Muscle of leg (tissue), 11 donors: ENCODE measurements around the gene CHSY3. TPM values are rescaled to one million over a fixed set of nuclear protein-coding genes. Genes with fewer than 3 reads are reported as not detected.

ENCODE experiments used
- DNase-seq: peaks from one replicate; pipeline ENCODE4 v3.0.0; 2013
- H3K27ac ChIP-seq: one replicate; pipeline ENCODE4 v1.5.1; 2013; ENCODE audit warnings: mild to moderate bottlenecking, low read length, control low read depth
- H3K27me3 ChIP-seq: one replicate; pipeline ENCODE4 v1.6.1; 2013; ENCODE audit warnings: low read length; ENCODE audit not compliant: control insufficient read depth, insufficient read depth
- H3K36me3 ChIP-seq: one replicate; pipeline ENCODE4 v1.6.1; 2013; ENCODE audit warnings: low read length; ENCODE audit not compliant: control insufficient read depth, insufficient read depth
- H3K4me1 ChIP-seq: one replicate; pipeline ENCODE4 v1.6.1; 2013; ENCODE audit warnings: low read length; ENCODE audit not compliant: control insufficient read depth, insufficient read depth
- H3K4me3 ChIP-seq: one replicate; pipeline ENCODE4 v1.5.1; 2013; ENCODE audit warnings: low read length, control low read depth
- H3K9me3 ChIP-seq: replicated peaks from 2 replicates; pipeline ENCODE4 v1.6.1; 2013; ENCODE audit warnings: low read depth, low read length; ENCODE audit not compliant: control insufficient read depth
- WGBS: methylation state at CpG from one replicate; pipeline ENCODE4 v1.1.5; 2013; ENCODE audit warnings: missing lambda C conversion rate; ENCODE audit not compliant: insufficient coverage; 5-methylcytosine and 5-hydroxymethylcytosine counted together
- polyA plus RNA-seq, 8 donors: library from polyadenylated mRNA; unstranded; fragments of 120-200 nt; gene quantifications; one replicate each; pipeline versions ENCODE4 v1.2.1 to v1.2.3, GENCODE V29; 2013; ENCODE audit warnings: inconsistent platforms in 1 of 8, low replicate concordance in 1 of 8; ENCODE audit not compliant: insufficient read length in 8 of 8, insufficient read depth in 1 of 8
- total RNA-seq: library from RNA; stranded (reverse); fragments of 120-200 nt; gene quantifications from one replicate; pipeline ENCODE4 v1.2.4, GENCODE V29; 2013

CHSY3 gene
- total and polyA plus RNA-seq, 9 donors: 4.5 to 9.3 (median 6.3) TPM

DNA sequence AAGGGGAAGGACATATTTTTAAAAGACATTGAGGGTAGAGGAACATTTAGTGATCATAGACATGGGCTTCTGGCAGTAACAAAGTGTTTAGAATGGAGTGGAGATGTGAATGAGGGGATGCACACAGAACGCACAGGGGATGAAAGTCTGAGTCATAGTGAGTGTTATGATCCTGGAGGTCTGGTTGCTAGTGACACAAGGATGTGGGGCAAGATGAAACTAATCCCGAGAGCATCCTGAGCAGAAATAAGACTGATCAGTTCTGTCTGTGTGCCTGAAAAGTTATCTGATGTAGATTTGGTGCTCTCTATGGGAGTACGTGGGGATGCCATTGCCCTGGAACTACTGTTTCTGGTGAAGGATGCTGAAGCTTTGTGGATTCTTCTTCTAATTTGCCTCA is 141.1 kb downstream of the CHSY3 start:
- DNase-seq: no peak
- WGBS: 88% methylated on average over 2 of the region's 3 CpGs
- no peak overlapping the region for H3K4me3 ChIP-seq
- H3K4me1 ChIP-seq: no peaks in the 10 kb centered on the region
- no peaks in the 10 kb centered on the region for H3K9me3 ChIP-seq
- H3K27me3 ChIP-seq: no peaks in the 10 kb centered on the region
- no peaks in the 10 kb centered on the region for H3K36me3 ChIP-seq
- no peak overlapping the region for H3K27ac ChIP-seq

DNA sequence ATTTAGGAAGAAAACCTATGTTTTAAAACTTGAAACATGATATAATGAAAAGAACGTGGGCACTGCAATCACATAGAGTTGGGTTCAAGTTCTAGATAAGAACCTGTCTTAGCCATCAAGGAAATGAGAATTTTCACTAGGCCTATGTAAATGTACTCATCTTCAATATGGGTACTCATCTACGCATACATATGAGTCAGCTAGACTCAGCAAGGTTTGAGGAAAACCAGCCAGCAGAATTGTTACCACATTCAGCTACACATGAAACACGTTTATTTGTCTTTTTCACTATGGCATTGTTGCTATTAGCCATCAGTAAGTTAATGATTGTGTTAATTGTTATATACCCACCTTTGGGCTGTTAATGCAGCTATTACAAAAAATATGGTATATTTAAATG is 146.3 kb downstream of the CHSY3 start:
- H3K27me3 ChIP-seq: no peaks in the 10 kb centered on the region
- no peaks in the 10 kb centered on the region for H3K4me1 ChIP-seq
- no peaks in the 10 kb centered on the region for H3K9me3 ChIP-seq
- no peak overlapping the region for H3K4me3 ChIP-seq
- 80% methylated on average over 1 of the region's 3 CpGs for WGBS
- H3K27ac ChIP-seq: no peak overlapping the region
- DNase-seq: no peak
- no peaks in the 10 kb centered on the region for H3K36me3 ChIP-seq

- WGBS: no CpG with 5 or more reads among the region's 1 CpG
- Histone ChIP-seq H3K27me3 (no peaks in the 10 kb centered on the region), H3K27ac (no peak overlapping the region), H3K4me1 (no peaks in the 10 kb centered on the region), H3K36me3 (no peaks in the 10 kb centered on the region), H3K9me3 (no peaks in the 10 kb centered on the region), H3K4me3 (no peak overlapping the region)
- no peak for DNase-seq
Measured at GRCh38 chr5:130052752-130053151, 148.5 kb downstream of the CHSY3 start.

GRCh38 chr5:130055572-130055971 is 151.3 kb downstream of the CHSY3 start:
- H3K27me3 ChIP-seq: no peaks in the 10 kb centered on the region
- WGBS: 38% methylated on average over 3 of the region's 4 CpGs
- no peak overlapping the region for H3K4me3 ChIP-seq
- DNase-seq: peak; percentile 14
- H3K4me1 ChIP-seq: no peaks in the 10 kb centered on the region
- no peaks in the 10 kb centered on the region for H3K36me3 ChIP-seq
- no peaks in the 10 kb centered on the region for H3K9me3 ChIP-seq
- H3K27ac ChIP-seq: no peak overlapping the region

DNA sequence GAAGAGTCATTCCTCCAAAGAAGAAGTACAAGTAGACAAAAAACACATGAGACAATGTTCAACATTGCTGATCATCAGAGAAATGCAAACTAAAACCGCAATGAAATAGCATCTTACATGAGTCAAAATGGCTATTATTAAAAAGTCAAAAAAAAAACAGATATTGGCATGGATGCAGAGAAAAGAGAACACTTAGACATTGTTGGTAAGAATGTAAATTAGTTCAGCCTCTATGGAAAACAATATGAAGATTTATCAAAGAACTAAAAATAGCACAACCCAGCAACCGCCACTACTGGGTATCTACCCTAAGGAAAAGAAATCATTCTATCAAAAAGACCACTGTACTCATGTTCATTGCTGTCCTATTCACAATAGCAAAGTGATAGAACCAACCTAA is 157.5 kb downstream of the CHSY3 start:
- H3K27me3 ChIP-seq: no peaks in the 10 kb centered on the region
- H3K36me3 ChIP-seq: no peaks in the 10 kb centered on the region
- DNase-seq: no peak
- H3K27ac ChIP-seq: no peak overlapping the region
- H3K9me3 ChIP-seq: no peaks in the 10 kb centered on the region
- no peaks in the 10 kb centered on the region for H3K4me1 ChIP-seq
- WGBS: no CpG with 5 or more reads among the region's 2 CpGs
- H3K4me3 ChIP-seq: no peak overlapping the region

DNA sequence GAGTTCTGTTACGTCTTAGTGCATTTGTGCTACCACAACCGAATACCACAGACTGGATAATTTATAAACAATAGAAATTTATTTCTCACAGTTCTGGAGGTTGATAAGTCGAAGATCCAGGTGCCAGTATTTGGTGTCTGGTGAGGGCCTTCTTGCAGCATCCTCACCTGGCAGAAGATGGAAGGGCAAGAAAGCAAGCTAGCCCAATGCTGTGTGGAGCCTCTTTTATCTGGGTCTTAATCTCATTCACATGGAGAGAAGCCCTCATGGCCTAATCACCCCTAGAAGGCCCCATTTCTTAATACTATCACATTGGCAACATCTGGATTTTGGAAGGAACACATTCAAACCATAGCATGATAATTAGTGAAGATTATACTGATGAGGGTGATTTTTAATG is 159.3 kb downstream of the CHSY3 start:
- Histone ChIP-seq H3K36me3 (no peaks in the 10 kb centered on the region), H3K9me3 (no peaks in the 10 kb centered on the region), H3K27me3 (no peaks in the 10 kb centered on the region), H3K27ac (no peak overlapping the region), H3K4me3 (no peak overlapping the region), H3K4me1 (no peaks in the 10 kb centered on the region)
- DNase-seq: no peak
- no CpG with 5 or more reads among the region's 3 CpGs for WGBS

- Histone ChIP-seq H3K27me3 (no peaks in the 10 kb centered on the region), H3K36me3 (no peaks in the 10 kb centered on the region), H3K9me3 (no peaks in the 10 kb centered on the region), H3K27ac (no peak overlapping the region), H3K4me3 (no peak overlapping the region), H3K4me1 (no peaks in the 10 kb centered on the region)
- WGBS: no CpG with 5 or more reads among the region's 3 CpGs
- DNase-seq: peak; percentile 25
Measured at GRCh38 chr5:130064484-130064883, 160.2 kb downstream of the CHSY3 start.

DNA sequence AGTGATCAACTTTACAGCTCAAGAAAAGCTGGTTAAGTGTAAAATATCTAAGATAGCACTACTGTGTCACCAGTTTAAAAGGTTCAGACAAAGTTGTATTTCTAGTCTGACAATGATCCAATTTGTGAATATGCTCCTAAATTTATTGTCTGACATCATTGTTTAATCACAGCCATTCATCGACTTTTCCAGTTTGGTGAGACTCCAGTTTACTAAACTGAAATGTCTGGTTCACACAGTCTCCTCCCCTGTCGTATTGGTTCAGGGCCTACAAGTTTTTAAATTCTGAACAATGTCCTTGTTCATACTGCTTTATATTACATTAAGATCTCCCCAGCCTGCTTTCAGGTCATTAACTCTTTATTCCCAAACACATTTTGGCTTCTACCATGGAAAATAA is 161.4 kb downstream of the CHSY3 start:
- no peak overlapping the region for H3K4me3 ChIP-seq
- DNase-seq: peak; percentile 25
- H3K27me3 ChIP-seq: no peaks in the 10 kb centered on the region
- no peaks in the 10 kb centered on the region for H3K4me1 ChIP-seq
- no peaks in the 10 kb centered on the region for H3K36me3 ChIP-seq
- WGBS: 58% methylated on average over 2 of the region's 2 CpGs
- no peak overlapping the region for H3K27ac ChIP-seq
- no peaks in the 10 kb centered on the region for H3K9me3 ChIP-seq

DNA sequence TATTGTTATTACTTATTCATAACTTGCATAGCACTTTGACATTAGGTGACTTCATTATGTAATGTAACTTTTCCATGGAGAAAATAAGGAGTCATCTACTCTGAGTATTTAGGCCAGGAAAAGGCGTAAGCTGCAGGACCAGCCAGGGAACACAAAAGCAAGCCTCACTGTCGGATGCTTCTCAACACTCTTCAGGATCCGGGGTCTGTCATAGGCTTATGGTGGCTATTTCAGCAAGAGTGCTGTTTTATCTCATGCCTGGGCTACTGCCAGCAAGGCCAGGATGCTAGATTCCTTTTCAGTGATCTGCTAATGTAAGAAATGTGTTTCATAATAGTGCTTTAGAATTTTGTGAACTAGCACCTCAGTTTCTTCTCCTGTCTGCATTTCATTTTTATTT is 162.4 kb downstream of the CHSY3 start:
- peak; percentile 13 for DNase-seq
- no peaks in the 10 kb centered on the region for H3K9me3 ChIP-seq
- no peaks in the 10 kb centered on the region for H3K36me3 ChIP-seq
- WGBS: 47% methylated on average over 2 of the region's 3 CpGs
- H3K4me3 ChIP-seq: no peak overlapping the region
- H3K27me3 ChIP-seq: no peaks in the 10 kb centered on the region
- H3K4me1 ChIP-seq: no peaks in the 10 kb centered on the region
- no peak overlapping the region for H3K27ac ChIP-seq

GRCh38 chr5:130067364-130067763 is 163.1 kb downstream of the CHSY3 start:
- Histone ChIP-seq H3K36me3 (no peaks in the 10 kb centered on the region), H3K27ac (no peak overlapping the region), H3K4me1 (no peaks in the 10 kb centered on the region), H3K4me3 (no peak overlapping the region), H3K9me3 (no peaks in the 10 kb centered on the region), H3K27me3 (no peaks in the 10 kb centered on the region)
- no peak for DNase-seq

- WGBS: no CpG with 5 or more reads among the region's 1 CpG
- Histone ChIP-seq H3K27ac (no peak overlapping the region), H3K9me3 (no peaks in the 10 kb centered on the region), H3K4me3 (no peak overlapping the region), H3K36me3 (no peaks in the 10 kb centered on the region), H3K4me1 (no peaks in the 10 kb centered on the region), H3K27me3 (no peaks in the 10 kb centered on the region)
- no peak for DNase-seq
Measured at GRCh38 chr5:130068101-130068500, 163.8 kb downstream of the CHSY3 start.
